H9 (cell line): ENCODE measurements around the gene MGAT4C. TPM values are rescaled to one million over a fixed set of nuclear protein-coding genes. Genes with fewer than 3 reads are reported as not detected.

Experiments used
- DNase-seq: peaks from one replicate; pipeline ENCODE4 v3.0.0-alpha.2; 2017
- H2AFZ ChIP-seq: one replicate; pipeline ENCODE4 v1.6.1; 2013; ENCODE audit warnings: mild to moderate bottlenecking, low read length, control low read depth, moderate library complexity
- H2AK5ac ChIP-seq: 2 replicates; pipeline ENCODE4 v1.6.1; 2013; ENCODE audit warnings: low read length, control low read depth, mixed read lengths; ENCODE audit not compliant: insufficient read length
- H2BK120ac ChIP-seq: one replicate; pipeline ENCODE4 v1.6.1; 2013; ENCODE audit warnings: low read depth, mild to moderate bottlenecking, low read length, control low read depth, inconsistent platforms; ENCODE audit not compliant: poor library complexity, severe bottlenecking
- H2BK12ac ChIP-seq: 2 replicates; pipeline ENCODE4 v1.6.1; 2013; ENCODE audit warnings: low read length, control low read depth, mixed read lengths, low read depth; ENCODE audit not compliant: insufficient read length
- H2BK15ac ChIP-seq: 2 replicates; pipeline ENCODE4 v1.6.1; 2013; ENCODE audit warnings: low read depth, low read length, control low read depth
- H2BK20ac ChIP-seq: one replicate; pipeline ENCODE4 v1.6.1; 2013; ENCODE audit warnings: low read depth, mild to moderate bottlenecking, low read length, control low read depth, inconsistent platforms; ENCODE audit not compliant: poor library complexity, severe bottlenecking
- H2BK5ac ChIP-seq: 2 replicates; pipeline ENCODE4 v1.6.1; 2013; ENCODE audit warnings: low read length, control low read depth, mixed read lengths; ENCODE audit not compliant: insufficient read length
- H3K14ac ChIP-seq: 2 replicates; pipeline ENCODE4 v1.6.1; 2013; ENCODE audit warnings: low read length, control low read depth; ENCODE audit not compliant: insufficient read depth
- H3K18ac ChIP-seq: 2 replicates; pipeline ENCODE4 v1.6.1; 2013; ENCODE audit warnings: low read depth, mild to moderate bottlenecking, mixed read lengths, low read length, control low read depth; ENCODE audit not compliant: insufficient read length
- H3K23ac ChIP-seq: 2 replicates; pipeline ENCODE4 v1.6.1; 2013; ENCODE audit warnings: low read length, control low read depth, mixed read lengths, low read depth; ENCODE audit not compliant: insufficient read length
- H3K23me2 ChIP-seq: 2 replicates; pipeline ENCODE4 v1.6.1; 2013; ENCODE audit warnings: low read depth, mild to moderate bottlenecking, mixed read lengths, low read length, control low read depth; ENCODE audit not compliant: insufficient read length, poor library complexity, severe bottlenecking
- H3K27ac ChIP-seq: 2 replicates; pipeline ENCODE4 v1.5.1; 2013; ENCODE audit warnings: low read length, control low read depth, mixed read lengths, low read depth; ENCODE audit not compliant: insufficient read length
- H3K27me3 ChIP-seq: 2 replicates; pipeline ENCODE4 v1.6.1; 2013; ENCODE audit warnings: low read length, control low read depth, inconsistent platforms; ENCODE audit not compliant: insufficient read depth
- H3K4ac ChIP-seq: 2 replicates; pipeline ENCODE4 v1.6.1; 2013; ENCODE audit warnings: low read depth, mild to moderate bottlenecking, control low read depth, inconsistent platforms, low read length, moderate library complexity
- H3K4me1 ChIP-seq: 2 replicates; pipeline ENCODE4 v1.6.1; 2013; ENCODE audit warnings: low read length, control low read depth, inconsistent platforms; ENCODE audit not compliant: insufficient read depth
- H3K4me2 ChIP-seq: 2 replicates; pipeline ENCODE4 v1.6.1; 2013; ENCODE audit warnings: low read length, control low read depth, mixed read lengths; ENCODE audit not compliant: insufficient read length, insufficient read depth
- H3K56ac ChIP-seq: 2 replicates; pipeline ENCODE4 v1.6.1; 2013; ENCODE audit warnings: low read depth, mild to moderate bottlenecking, mixed read lengths, low read length, control low read depth; ENCODE audit not compliant: insufficient read length
- H3K79me1 ChIP-seq: 2 replicates; pipeline ENCODE4 v1.6.1; 2013; ENCODE audit warnings: low read depth, mild to moderate bottlenecking, moderate library complexity, low read length, control low read depth, inconsistent platforms; ENCODE audit not compliant: insufficient read depth, poor library complexity, severe bottlenecking
- H3K79me2 ChIP-seq: 2 replicates; pipeline ENCODE4 v1.6.1; 2013; ENCODE audit warnings: low read length, control low read depth, inconsistent platforms; ENCODE audit not compliant: insufficient read depth
- H3K9ac ChIP-seq: 2 replicates; pipeline ENCODE4 v1.6.1; 2013; ENCODE audit warnings: low read length, control low read depth, mixed read lengths; ENCODE audit not compliant: insufficient read length; ENCODE audit errors: extremely low read depth
- H3K9me3 ChIP-seq: one replicate; pipeline ENCODE4 v1.6.1; 2013; ENCODE audit warnings: low read depth, low read length, inconsistent platforms; ENCODE audit not compliant: control insufficient read depth
- H3T11ph ChIP-seq: one replicate; pipeline ENCODE4 v1.6.1; 2013; ENCODE audit warnings: mild to moderate bottlenecking, low read length, control low read depth, inconsistent platforms
- H4K20me1 ChIP-seq: one replicate; pipeline ENCODE4 v1.6.1; 2013; ENCODE audit not compliant: control insufficient read depth, insufficient read length, insufficient read depth
- H4K5ac ChIP-seq: 2 replicates; pipeline ENCODE4 v1.6.1; 2013; ENCODE audit warnings: low read depth, mild to moderate bottlenecking, mixed read lengths, low read length, control low read depth; ENCODE audit not compliant: insufficient read length
- H4K8ac ChIP-seq: replicated peaks from 2 replicates; pipeline ENCODE4 v1.6.1; 2013; ENCODE audit warnings: low read length, control low read depth, mixed read lengths, low read depth; ENCODE audit not compliant: insufficient read length
- H4K91ac ChIP-seq: 2 replicates; pipeline ENCODE4 v1.6.1; 2013; ENCODE audit warnings: low read depth, mild to moderate bottlenecking, moderate library complexity, mixed read lengths, low read length, control low read depth; ENCODE audit not compliant: insufficient read length
- H3K27ac Mint-ChIP-seq, 3 experiments: 2 replicates in 2 of 3; 3 replicates in 1 of 3; pipeline ENCODE4 v1.8.0; 2020 to 2021; ENCODE audit warnings: mixed read lengths in 3 of 3, mild to moderate bottlenecking in 1 of 3, moderate library complexity in 1 of 3
- H3K27me3 Mint-ChIP-seq: 2 replicates; pipeline ENCODE4 v1.8.0; 2021; ENCODE audit warnings: low read depth, mild to moderate bottlenecking, moderate library complexity, mixed read lengths
- H3K36me3 Mint-ChIP-seq, 3 experiments: 2 replicates in 2 of 3; 3 replicates in 1 of 3; pipeline ENCODE4 v1.8.0; 2020 to 2021; ENCODE audit warnings: low read depth in 3 of 3, mixed read lengths in 3 of 3; ENCODE audit not compliant: insufficient read depth in 1 of 3
- H3K4me1 Mint-ChIP-seq, 2 experiments: 2 replicates each; pipeline ENCODE4 v1.8.0; 2020; ENCODE audit warnings: mixed read lengths in 2 of 2
- H3K4me3 Mint-ChIP-seq, 2 experiments: 2 replicates in 1 of 2; 3 replicates in 1 of 2; pipeline ENCODE4 v1.8.0; 2020 to 2021; ENCODE audit warnings: mild to moderate bottlenecking in 2 of 2, mixed read lengths in 2 of 2, moderate library complexity in 1 of 2
- H3K9me3 Mint-ChIP-seq, 2 experiments: 2 replicates in 1 of 2; 3 replicates in 1 of 2; pipeline ENCODE4 v1.8.0; 2020; ENCODE audit warnings: mild to moderate bottlenecking in 2 of 2, mixed read lengths in 2 of 2, moderate library complexity in 1 of 2
- WGBS: extraction: QIAGEN DNeasy Blood & Tissue Kit; methylation state at CpG from one replicate; pipeline ENCODE4 v1.1.7; 2013; ENCODE audit warnings: missing lambda C conversion rate, low lambda C conversion rate, mixed read lengths; ENCODE audit not compliant: insufficient read length; ENCODE audit errors: extremely low coverage; 5-methylcytosine and 5-hydroxymethylcytosine counted together
- total RNA-seq: library from RNA; stranded (reverse); gene quantifications from 2 replicates; pipeline ENCODE4 v1.2.1, GENCODE V29; 2021
- TF ChIP-seq, protein P1 (sequence below): fragments of 200-600 bp; sonication (generic); conservative IDR thresholded peaks from 3 replicates; pipeline ENCODE4 v1.8.0; 2021; ENCODE audit warnings: antibody characterized with exemption, mild to moderate bottlenecking

The MGAT4C gene
- total RNA-seq, 1 experiment from 2014 or later: 1.3 TPM

DNA sequence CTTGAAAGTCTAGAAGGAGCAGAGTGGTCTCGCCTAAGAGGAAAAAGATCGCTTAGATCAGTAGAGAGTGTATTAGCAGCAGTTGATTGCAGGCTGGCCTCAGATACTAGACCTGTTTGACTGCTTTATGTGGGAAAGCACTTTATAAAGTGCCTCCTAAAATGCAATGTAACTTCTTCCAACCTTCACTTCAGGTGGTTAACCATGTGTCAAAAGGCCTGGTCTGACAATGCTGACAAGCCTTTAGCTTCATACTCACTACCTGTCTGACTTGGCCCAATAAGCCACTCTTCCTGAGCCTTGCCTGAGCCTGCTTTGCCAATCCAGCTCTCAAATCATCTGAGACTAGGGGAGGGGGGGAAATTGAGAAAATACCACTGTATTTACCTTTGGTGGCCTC lies 14.6 kb downstream of the MGAT4C start:
- H3K79me2 ChIP-seq: no peaks in the 10 kb centered on the region
- no peaks in the 10 kb centered on the region for H3K4me1 Mint-ChIP-seq
- H4K91ac ChIP-seq: no peak overlapping the region
- H3K27me3 Mint-ChIP-seq: no peaks in the 10 kb centered on the region
- WGBS: no CpG with 5 or more reads among the region's 2 CpGs
- H3K56ac ChIP-seq: no peak overlapping the region
- DNase-seq: no peak
- H3K18ac ChIP-seq: no peak overlapping the region
- H2BK12ac ChIP-seq: no peak overlapping the region
- no peak overlapping the region for H3K23ac ChIP-seq
- H3K27ac ChIP-seq: no peak overlapping the region
- no peaks in the 10 kb centered on the region for H3K9me3 Mint-ChIP-seq
- no peak overlapping the region for H4K8ac ChIP-seq
- H3K23me2 ChIP-seq: no peaks in the 10 kb centered on the region
- no peak overlapping the region for H4K5ac ChIP-seq
- no peak overlapping the region for H2AK5ac ChIP-seq
- H2BK20ac ChIP-seq: no peak overlapping the region
- TF ChIP-seq, protein P1, sequence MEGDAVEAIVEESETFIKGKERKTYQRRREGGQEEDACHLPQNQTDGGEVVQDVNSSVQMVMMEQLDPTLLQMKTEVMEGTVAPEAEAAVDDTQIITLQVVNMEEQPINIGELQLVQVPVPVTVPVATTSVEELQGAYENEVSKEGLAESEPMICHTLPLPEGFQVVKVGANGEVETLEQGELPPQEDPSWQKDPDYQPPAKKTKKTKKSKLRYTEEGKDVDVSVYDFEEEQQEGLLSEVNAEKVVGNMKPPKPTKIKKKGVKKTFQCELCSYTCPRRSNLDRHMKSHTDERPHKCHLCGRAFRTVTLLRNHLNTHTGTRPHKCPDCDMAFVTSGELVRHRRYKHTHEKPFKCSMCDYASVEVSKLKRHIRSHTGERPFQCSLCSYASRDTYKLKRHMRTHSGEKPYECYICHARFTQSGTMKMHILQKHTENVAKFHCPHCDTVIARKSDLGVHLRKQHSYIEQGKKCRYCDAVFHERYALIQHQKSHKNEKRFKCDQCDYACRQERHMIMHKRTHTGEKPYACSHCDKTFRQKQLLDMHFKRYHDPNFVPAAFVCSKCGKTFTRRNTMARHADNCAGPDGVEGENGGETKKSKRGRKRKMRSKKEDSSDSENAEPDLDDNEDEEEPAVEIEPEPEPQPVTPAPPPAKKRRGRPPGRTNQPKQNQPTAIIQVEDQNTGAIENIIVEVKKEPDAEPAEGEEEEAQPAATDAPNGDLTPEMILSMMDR: no peak
- H3K4me1 ChIP-seq: no peaks in the 10 kb centered on the region
- H3K79me1 ChIP-seq: no peaks in the 10 kb centered on the region
- H3K27ac Mint-ChIP-seq: 0 out of 7 replicates have a peak overlapping the region, but pooled peaks of 1 of the 3 experiments have one; percentile 31
- no peaks in the 10 kb centered on the region for H3K27me3 ChIP-seq
- no peak overlapping the region for H2BK5ac ChIP-seq
- no peaks in the 10 kb centered on the region for H3K36me3 Mint-ChIP-seq
- H2BK120ac ChIP-seq: no peak overlapping the region
- no peak overlapping the region for H3K4ac ChIP-seq
- no peak overlapping the region for H3K14ac ChIP-seq
- H3K9me3 ChIP-seq: no peaks in the 10 kb centered on the region
- no peaks in the 10 kb centered on the region for H4K20me1 ChIP-seq
- H3K4me3 Mint-ChIP-seq: no peak overlapping the region
- no peak overlapping the region for H2AFZ ChIP-seq
- no peak overlapping the region for H3K4me2 ChIP-seq
- H3T11ph ChIP-seq: no peak overlapping the region
- H3K9ac ChIP-seq: no peak overlapping the region
- no peak overlapping the region for H2BK15ac ChIP-seq
